ENCODE measurements around the gene HSPA8.
"Not testable (repeated sequence)": the region's sequence is repeated elsewhere in the genome, so short reads cannot be mapped to it uniquely, and the experiment has no call there.

HSPA8 gene

DNA sequence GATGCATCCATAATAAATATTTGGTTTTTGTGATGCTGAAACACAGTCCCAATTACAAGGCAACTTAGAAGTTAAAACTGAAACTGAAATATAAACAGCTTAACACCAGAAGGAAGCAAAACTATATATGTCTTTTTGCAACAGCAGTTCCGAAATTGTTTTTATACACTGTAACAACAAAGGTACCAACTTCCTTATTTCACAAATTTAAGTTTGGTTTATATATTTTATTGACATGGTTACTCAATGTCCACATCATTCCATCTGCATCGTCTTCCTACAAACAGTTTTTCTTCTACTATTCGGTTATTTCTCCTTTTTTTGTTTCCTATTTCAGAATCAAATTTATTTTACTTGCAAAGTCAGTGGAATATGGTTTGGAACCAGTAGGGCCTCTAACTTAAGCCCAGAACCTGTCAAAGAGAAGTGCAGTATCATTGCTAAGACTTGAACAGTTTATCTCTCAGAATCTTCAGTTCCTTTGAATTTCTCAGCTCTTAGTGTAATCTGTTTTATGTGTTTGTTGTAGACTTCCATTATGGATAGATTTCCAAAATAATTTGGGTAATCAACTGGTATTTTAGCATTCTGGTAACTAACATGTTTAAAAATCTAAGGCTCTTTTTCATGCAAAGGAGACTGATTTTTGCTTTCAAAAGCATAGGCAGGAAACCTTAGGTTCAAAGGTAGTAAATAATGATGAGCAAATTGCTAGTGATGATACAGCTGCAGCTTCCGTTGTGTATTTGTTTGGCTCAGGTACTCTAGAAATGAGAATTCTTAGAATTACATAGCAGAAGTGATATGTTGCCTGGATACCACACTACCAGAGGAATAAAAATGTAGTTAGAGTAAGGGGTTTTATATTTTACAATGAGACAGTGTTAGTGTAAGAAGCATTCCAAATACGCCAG is 8.2 kb upstream of the HSPA8 start:
- peak; percentile 88 for DNase-seq

DNA sequence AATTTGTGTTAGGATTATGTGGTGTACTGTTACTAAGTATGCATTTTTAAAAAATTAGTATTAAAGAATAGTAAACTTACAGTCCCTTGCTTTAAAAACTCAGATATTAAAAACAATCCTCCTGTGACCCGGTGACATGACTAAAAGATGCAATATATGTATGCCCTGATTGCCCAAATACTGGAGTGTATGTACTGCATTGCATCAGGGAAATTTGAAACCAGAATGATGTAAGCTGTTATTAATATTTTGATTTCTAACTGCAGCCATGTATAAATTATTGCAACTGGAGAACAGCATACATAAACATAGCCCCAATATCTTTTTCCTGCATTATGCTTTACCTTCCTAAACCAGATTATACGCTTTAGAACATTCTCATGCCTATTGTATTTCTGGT is 3.7 kb upstream of the HSPA8 start:
- no peak for DNase-seq

DNA sequence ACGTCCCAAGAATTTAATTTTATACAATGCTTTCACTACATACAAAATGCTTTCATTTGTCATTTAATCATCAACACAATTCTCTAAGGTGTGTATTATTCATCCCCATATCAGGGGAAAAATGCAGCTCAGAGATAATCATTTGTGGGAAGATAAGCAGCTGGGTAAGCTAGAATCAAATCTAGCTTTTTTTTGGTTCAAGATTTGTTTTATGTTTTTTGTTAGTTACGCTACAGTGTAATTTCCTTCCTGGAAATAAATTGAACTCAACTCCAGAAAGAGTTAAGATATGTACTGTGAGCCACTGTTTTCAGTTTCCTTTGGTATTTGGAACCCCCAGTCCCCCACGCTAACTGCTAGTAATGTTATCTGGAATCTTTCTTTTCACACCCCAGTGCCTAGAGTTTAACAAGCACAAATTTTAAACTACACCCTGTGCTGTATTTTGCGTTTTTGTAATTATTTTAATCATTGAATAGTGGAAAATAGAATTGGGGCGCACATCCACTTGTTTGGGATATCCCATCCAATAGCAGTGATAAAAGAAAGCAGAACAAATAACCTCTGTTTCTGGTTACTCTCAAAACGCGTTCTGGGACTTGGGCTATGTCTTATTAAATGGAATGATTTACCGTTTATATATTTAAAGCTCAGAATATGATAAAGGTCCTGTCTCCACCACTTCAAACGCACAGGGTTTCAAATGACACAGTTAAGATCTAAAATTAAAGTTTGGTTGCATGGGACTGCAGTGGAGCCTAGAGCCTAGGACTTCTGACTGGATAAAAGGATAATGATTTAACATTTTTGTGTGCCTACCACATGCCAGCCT is 2.1 kb upstream of the HSPA8 start:
- DNase-seq = peak; percentile 56

DNA sequence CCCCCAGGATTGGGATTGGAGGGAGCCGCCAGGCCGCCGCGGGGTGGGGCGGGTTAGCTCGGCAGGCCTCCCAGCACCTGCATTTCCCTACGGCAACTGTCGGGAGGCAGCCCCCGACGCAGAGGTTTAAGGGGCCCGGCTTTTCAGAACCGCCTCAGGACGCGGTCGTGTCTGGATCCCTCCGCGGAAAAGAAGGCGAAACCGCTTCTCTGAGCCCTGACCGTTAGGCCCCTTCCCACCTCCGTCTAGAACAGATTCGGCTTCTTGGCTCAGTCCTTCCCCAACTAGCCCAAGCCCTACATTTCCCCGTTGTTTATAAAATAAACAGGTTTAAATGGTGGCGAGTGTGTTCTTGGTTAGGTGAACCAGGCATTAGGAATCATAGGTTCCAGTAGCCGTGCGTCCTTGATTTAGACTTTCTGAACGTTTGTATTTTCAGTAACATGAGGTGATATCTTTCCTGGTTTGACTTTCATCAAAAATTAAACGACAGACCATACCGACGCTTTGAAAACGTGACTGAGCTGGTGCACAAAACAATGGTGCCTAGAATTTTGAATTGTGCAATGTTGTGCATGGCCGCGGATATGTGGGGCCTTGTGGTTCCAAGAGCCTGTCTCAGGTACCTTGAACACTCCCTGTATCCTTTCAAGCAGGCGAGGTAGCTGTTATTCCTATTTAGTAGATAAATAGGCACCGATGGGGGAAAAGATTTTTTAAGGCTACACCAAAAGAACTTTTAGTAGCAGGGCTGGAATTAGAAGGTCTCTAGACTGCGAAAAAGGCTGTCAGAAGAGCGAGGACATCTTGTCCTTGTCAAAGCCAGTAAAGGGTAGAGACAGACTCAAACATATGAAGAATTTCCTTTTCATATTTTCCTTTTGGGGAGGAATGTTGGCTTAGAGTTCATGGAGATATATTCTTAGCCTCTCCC is 1.2 kb upstream of the HSPA8 start:
- DNase-seq = peak; percentile 49

DNA sequence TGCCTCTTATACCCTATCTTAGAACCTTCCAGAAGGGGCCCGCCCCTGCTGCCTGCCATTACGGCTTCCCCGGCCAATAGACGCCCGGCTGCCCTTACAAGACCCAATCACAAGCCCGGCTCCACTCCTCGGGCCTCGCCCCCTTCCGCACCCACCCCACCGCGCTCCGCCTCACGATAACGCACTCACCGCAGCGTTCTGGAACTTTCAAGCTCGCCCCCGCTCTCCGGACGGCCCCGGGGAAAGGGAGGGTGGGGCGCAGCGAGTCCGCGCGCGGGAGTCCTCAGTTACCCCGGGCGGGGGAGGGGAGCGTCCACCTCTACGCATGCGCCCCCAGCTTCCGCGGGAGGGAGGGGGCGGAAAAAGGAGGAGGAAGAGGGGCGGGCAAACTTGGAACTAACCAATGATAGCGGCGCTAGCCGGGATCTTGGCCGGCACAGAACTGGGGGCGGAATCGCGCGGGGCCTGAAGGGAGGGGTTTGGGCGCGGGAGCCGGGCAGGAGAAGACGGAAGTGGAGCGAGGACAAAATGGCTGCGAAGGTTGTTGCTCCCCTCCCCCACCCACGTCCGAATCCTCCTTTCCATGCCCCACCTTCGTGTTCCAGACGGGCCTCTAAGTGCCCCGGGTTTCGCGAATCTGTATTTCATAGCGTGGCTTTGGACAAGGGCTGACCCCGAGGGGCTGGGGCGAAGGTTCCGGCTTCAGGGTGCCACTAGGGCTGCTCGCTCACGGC is 389 bp upstream of the HSPA8 start:
- peak; percentile 100 for DNase-seq

DNA sequence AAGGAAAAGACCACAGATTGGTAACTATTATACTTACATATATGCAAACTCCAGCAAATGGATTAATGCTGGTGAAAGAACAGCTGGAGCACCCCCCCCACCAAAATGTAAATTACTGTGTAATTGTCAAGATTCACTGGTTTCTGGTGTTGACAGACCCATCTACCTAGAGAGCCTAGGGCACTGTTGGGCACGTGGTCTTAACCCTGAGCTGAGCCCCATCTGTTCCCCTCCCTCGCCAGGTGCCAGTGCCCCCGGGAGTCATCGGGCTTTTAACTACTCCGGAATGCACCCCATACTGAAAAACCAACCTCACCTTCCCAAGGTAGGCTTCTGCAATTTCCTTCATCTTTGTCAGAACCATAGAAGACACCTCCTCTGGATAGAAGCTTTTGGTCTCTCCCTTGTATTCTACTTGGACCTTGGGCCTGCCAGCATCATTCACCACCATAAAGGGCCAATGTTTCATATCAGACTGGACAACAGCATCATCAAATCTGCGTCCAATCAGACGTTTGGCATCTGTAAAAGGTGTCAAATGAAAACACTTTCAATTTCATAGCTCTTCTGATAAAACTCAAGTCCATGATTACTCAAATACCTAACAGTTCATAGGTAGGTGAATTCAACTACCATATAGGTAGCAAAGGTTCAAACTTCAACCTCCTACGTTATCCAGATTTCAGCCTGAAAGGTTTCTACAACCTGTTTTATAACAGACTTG is 1.5 kb downstream of the HSPA8 start:
- DNase-seq = no peak

DNA sequence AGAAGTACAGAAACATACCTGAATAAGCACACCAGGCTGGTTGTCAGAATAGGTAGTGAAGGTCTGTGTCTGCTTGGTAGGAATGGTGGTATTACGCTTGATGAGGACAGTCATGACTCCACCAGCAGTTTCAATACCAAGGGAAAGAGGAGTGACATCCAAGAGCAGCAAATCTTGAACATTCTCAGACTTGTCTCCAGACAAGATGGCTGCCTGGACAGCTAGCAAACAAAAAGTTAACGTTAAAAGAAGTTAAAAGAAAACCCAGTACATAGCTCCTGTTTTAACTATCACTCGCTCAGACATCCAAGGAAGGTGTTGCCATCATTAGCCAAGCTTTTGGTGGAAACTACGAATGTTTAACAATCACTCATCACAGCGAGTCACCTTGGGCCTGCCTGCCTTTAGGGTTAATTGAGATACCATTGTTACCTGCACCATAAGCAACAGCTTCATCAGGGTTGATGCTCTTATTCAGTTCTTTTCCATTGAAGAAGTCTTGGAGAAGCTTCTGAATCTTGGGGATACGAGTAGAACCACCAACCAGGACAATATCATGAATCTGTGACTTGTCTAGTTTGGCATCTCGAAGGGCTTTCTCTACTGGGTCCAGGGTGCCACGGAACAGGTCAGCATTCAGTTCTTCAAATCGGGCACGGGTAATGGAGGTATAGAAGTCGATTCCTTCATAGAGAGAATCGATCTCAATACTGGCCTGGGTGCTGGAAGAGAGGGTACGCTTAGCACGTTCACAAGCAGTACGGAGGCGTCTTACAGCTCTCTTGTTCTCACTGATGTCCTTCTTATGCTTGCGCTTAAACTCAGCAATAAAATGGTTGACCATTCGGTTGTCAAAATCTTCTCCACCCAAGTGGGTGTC is 2.7 kb downstream of the HSPA8 start:
- not testable (repeated sequence) for DNase-seq

DNA sequence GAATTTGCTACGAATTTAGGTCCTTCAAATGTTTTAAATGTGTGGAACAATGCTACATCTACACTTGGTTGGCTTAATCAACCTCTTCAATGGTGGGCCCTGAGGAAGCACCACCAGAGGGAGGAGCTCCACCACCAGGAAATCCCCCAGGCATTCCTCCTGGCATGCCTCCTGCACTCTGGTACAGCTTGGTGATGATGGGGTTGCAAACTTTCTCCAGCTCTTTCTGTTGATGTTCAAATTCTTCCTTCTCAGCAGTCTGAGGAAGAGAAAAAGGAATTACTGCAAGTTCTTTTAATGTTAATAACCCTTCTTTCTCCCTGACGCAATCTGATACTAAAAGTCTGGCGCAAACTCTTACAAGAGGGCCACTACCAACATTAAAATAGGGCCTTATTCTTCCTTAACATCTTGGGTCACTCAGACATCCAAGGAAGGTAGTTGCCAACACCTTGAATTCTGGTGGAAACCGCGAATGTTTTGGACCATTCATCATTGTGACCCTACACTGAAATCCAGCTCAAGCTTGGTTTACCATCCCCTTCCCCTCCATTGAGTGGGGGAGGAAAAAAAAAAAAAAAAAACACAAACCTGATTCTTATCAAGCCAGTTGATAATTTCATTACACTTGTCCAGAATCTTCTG is 4.2 kb downstream of the HSPA8 start:
- no peak for DNase-seq

DNA sequence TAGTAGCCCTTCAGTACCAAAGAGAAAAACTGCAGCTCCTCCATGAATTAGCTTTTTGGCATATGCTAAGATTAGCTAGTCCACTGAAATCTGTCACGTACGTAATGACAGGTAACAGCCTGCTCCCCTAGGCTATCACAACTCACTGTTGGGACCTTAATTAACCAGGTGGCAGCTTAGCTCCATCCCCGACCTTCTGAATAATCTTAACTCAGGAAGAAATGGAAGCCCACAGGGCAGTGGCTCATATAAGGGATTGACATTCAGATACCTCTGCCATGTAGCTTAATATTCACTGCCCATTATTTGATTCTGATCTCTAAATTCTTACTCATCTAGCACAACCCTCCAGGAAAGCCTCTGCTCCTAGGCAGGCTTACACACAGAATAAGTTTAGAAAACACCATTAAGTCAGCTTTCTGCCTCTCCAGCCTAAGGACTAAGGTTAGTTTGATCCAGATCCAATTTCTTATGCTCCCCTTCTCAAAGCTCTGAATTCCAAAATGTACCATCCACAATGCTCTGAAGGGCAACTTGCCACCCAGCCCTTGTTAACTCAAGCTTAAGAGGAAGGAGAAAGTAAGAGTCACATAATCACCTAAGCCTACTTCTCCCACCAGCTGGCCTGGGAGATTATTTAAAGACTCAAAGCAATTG is 5.0 kb downstream of the HSPA8 start:
- no peak for DNase-seq

DNA sequence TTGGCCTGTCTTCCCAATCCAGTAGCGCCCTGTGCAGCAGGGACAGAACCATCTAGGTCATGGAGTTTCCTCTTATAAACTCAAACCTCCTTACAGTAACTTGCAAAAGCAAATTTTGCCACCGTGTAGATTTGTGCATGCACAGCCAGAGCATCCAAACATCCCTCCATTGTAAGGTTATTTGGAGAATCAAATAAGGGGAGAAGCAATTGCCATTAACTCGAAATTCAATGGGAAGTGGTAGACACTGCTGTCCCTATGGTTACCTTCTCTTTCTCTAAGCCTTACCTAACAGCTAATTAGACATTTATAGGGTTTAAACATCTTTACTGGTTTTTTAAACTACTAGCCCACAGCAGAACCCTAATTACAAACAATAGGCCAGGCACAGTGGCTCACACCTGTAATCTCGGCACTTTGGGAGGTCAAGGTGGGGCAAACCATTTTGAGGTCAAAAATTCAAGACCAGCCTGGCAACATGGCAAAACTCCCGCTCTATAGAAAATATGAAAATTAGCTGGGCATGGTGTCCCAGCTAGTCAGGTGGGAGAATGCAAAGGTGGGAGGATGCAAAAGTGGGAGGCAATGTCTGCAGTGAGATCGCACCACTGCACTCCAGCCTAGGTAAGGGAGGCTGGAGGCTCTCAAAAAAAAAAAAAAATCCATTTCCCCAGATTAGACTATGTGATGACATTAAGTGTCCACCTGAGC is 6.6 kb downstream of the HSPA8 start:
- DNase-seq = no peak

DNA sequence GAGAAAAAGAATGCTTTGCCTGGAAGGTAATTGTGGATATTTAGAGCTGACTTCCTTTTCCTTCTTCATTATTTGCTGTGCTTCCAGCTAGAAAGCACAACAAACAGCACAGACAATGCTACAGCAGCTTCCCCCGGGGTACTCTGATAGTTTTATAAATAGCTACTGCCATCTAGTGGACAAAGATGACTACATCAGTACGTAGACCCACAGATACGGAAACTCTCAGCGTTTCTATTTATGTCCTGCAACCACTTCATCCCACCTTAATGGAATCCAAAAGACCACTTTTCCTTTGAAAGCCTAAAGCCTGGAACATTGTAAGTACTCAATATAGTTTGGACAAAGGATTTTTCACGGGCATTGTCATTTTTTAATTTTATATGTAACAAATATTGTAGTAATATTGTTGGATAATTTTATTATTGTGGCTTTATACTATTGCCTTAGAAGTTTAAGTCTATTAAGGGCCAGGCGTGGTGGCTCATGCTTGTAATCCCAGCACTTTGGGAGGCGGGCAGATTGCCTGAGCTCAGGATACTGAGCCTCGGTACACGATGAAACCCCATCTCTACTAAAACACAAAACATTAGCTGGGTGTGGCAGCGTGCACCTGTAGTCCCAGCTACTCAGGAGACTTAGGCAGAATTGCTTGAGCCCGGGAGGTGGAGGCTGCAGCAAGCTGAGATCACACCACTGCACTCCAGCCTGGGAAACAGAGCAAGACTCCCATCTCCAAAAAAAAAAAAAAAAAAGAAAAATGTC is 7.5 kb downstream of the HSPA8 start:
- DNase-seq = peak; percentile 76

DNA sequence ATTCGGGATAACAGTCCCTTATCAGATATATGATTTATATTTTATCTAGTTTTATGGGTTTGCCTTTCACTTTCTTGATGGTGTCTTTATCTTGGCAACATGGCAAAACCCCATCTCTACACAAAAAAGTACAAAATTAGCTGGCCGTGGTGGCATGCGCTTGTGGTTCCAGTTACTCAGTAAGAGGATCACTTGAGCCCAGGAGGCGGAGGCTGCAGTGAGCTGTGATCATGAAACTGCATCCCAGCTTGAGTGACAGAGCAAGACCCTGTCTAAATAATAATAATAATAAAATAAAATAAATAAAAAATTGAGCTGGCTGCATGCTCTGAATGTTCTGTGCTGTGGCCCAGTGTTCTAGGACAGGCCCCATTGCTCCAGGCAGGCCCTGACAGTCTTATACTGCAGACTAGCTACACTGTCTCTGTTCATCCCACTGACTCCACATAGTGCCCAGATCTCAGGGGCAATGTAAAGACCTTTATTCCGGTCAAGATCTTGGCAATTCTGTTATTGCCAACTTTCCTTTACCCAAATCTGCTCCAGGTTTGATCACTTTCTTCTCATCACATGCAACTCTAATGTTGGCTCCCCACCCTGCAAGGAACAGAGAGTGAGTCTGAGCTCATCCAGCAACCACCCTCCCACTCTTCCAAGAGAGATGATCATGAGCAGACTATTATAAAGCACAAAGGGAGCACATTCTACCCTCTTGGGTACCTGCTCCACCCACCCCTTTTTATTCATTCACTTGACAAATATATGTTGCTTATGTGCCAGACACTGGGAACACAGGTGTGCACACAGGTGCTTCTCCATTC is 8.8 kb downstream of the HSPA8 start:
- no peak for DNase-seq

DNA sequence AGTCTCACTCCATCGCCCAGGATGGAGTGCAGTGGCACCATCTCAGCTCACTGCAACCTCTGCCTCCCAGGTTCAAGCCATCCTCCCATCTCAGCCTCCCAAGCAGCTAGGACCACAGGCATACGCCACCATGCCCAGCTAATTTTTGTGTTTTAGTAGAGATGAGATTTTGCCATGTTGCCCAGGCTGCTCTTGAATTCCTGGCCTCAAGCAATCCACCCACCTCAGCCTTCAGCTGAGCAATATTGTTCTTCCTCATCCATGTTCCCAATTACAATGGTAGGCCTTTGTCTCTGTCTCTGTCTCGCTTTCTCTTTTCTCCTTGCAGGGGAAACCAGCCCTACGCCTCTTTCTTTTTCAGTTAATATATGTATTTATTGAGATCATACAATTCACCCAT is 10.3 kb downstream of the HSPA8 start:
- no peak for DNase-seq

DNA sequence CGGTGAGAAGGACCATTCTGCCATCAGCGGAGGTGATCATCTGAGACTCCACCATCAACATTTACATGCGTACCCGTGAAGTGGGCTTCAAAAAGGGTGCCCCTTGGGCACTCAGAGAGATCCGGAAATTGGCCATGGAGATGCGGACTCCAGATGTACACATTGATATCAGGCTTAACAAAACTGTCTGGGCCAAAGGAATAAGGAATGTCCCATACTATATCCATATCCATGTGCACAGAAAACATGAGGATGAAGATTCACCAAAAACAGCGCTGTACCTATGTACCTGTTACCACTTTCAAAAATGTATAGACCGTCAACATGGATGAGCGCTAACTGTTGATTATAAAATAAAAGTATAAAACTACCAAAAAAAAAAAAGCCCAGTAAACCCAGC is 10.8 kb downstream of the HSPA8 start:
- no peak for DNase-seq

DNA sequence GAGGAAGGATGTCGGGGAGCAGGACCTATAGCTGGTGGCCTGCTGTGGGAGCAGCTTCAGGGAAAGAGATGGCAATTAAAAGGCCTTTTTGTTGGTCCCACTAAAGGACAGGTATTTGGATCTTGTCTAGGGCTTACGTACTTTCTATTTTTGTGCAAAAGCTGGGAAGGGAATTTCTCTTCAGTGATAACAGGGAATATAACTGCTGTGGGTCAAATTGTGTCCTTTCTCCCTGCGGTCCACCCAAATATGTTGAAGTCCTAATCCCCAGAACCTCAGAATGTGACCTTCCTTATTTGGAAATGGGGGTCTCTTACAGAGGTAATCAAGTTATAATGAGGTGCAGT is 14.0 kb downstream of the HSPA8 start:
- no peak for DNase-seq

DNA sequence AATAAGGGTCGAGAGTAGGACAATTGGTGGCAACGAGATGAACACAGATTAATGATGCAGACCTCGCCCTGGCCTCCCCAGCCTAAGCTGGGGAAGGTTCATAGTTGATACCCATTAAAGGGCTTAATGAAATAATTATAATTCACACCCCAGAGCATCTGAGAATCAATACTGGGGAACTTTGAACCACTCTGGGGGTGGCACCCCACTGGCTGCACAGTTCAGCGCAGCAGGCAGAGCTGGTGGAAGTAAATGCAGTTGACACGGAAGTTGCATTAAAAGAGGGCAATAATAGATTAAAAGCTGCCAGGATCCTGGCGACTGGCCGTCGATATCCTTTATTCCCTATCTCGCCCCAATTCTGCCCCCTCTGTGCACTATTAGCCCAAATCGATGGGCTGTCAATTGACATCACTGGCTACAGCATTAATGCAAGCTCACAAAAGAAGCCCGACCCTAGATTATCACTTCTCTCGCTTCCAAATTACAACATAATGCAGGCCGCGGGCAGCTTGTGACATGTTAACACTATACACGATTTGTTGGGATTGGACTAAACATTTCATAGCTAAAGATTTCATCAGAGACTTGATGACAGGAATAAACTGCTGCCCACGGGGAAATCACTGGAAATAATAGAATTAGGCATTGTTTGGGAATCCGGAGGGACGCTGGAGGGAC is 14.5 kb downstream of the HSPA8 start:
- no peak for DNase-seq

Measured in CD4-positive, alpha-beta T cell treated with Interleukin-4 for 4 hours (primary cell).